Measurements from ENCODE around the gene NTM.

The NTM gene

GRCh38 chr11:131498631-131499160 lies 128.3 kb downstream of the NTM start:
- intact Hi-C loops (cut with micrococcal nuclease) = no loop called here
- no peaks in the 10 kb centered on the region for H3K36me3 Mint-ChIP-seq (ENCODE audit: low read depth)
- no peaks in the 10 kb centered on the region for H3K27me3 Mint-ChIP-seq
- H3K4me3 Mint-ChIP-seq = no peak overlapping the region
- H3K27ac Mint-ChIP-seq = no peak overlapping the region
- no peaks in the 10 kb centered on the region for H3K9me3 Mint-ChIP-seq
- H3K4me1 Mint-ChIP-seq (ENCODE audit: low read depth) = no peaks in the 10 kb centered on the region

GRCh38 chr11:131499199-131499598 lies 128.8 kb downstream of the NTM start:
- intact Hi-C loops (cut with micrococcal nuclease) = no loop called here
- no peaks in the 10 kb centered on the region for H3K27me3 Mint-ChIP-seq

GRCh38 chr11:131503017-131503416 lies 132.6 kb downstream of the NTM start:
- intact Hi-C loops (cut with micrococcal nuclease) = no loop called here
- Mint-ChIP-seq H3K9me3 (no peaks in the 10 kb centered on the region), H3K36me3 (ENCODE audit: low read depth) (no peaks in the 10 kb centered on the region), H3K4me1 (ENCODE audit: low read depth) (no peaks in the 10 kb centered on the region), H3K4me3 (no peak overlapping the region), H3K27me3 (no peaks in the 10 kb centered on the region), H3K27ac (no peak overlapping the region)

More at GRCh38 chr11:131499199-131499598, 128.8 kb downstream of the NTM start:
- H3K4me3 Mint-ChIP-seq = no peak overlapping the region
- no peaks in the 10 kb centered on the region for H3K4me1 Mint-ChIP-seq (ENCODE audit: low read depth)
- no peaks in the 10 kb centered on the region for H3K9me3 Mint-ChIP-seq
- H3K36me3 Mint-ChIP-seq (ENCODE audit: low read depth) = no peaks in the 10 kb centered on the region
- no peak overlapping the region for H3K27ac Mint-ChIP-seq

GRCh38 chr11:131504199-131504949 lies 134.0 kb downstream of the NTM start:
- intact Hi-C loops (cut with micrococcal nuclease) = no loop called here
- Mint-ChIP-seq H3K4me1 (ENCODE audit: low read depth) (no peaks in the 10 kb centered on the region), H3K4me3 (no peak overlapping the region), H3K9me3 (no peaks in the 10 kb centered on the region), H3K27ac (no peak overlapping the region), H3K36me3 (ENCODE audit: low read depth) (no peaks in the 10 kb centered on the region), H3K27me3 (no peaks in the 10 kb centered on the region)

GRCh38 chr11:131506348-131506747 lies 135.9 kb downstream of the NTM start:
- intact Hi-C loops (cut with micrococcal nuclease) = no loop called here
- H3K9me3 Mint-ChIP-seq = no peaks in the 10 kb centered on the region
- H3K27me3 Mint-ChIP-seq = no peaks in the 10 kb centered on the region
- no peak overlapping the region for H3K4me3 Mint-ChIP-seq
- H3K36me3 Mint-ChIP-seq (ENCODE audit: low read depth) = no peaks in the 10 kb centered on the region
- H3K27ac Mint-ChIP-seq = no peak overlapping the region
- H3K4me1 Mint-ChIP-seq (ENCODE audit: low read depth) = no peaks in the 10 kb centered on the region

GRCh38 chr11:131510662-131511061 lies 140.2 kb downstream of the NTM start:
- Mint-ChIP-seq H3K4me3 (no peak overlapping the region), H3K4me1 (ENCODE audit: low read depth) (no peaks in the 10 kb centered on the region), H3K27ac (no peak overlapping the region), H3K9me3 (no peaks in the 10 kb centered on the region), H3K27me3 (no peaks in the 10 kb centered on the region), H3K36me3 (ENCODE audit: low read depth) (no peaks in the 10 kb centered on the region)
- intact Hi-C loops (cut with micrococcal nuclease) = no loop called here

GRCh38 chr11:131511794-131512193 lies 141.4 kb downstream of the NTM start:
- H3K9me3 Mint-ChIP-seq = no peaks in the 10 kb centered on the region
- H3K4me1 Mint-ChIP-seq (ENCODE audit: low read depth) = no peaks in the 10 kb centered on the region
- no peak overlapping the region for H3K4me3 Mint-ChIP-seq
- no peak overlapping the region for H3K27ac Mint-ChIP-seq
- no peaks in the 10 kb centered on the region for H3K27me3 Mint-ChIP-seq
- intact Hi-C loops (cut with micrococcal nuclease) = no loop called here
- H3K36me3 Mint-ChIP-seq (ENCODE audit: low read depth) = no peaks in the 10 kb centered on the region

- Mint-ChIP-seq H3K36me3 (ENCODE audit: low read depth) (no peaks in the 10 kb centered on the region), H3K9me3 (no peaks in the 10 kb centered on the region), H3K4me1 (ENCODE audit: low read depth) (no peaks in the 10 kb centered on the region), H3K4me3 (no peak overlapping the region), H3K27ac (no peak overlapping the region), H3K27me3 (no peaks in the 10 kb centered on the region)
- intact Hi-C loops (cut with micrococcal nuclease) = no loop called here
These were observed 141.8 kb downstream of the NTM start for GRCh38 chr11:131512228-131512627.

GRCh38 chr11:131514062-131514461 lies 143.6 kb downstream of the NTM start:
- no peaks in the 10 kb centered on the region for H3K9me3 Mint-ChIP-seq
- H3K4me1 Mint-ChIP-seq (ENCODE audit: low read depth) = no peaks in the 10 kb centered on the region
- no peak overlapping the region for H3K27ac Mint-ChIP-seq
- no peaks in the 10 kb centered on the region for H3K27me3 Mint-ChIP-seq
- intact Hi-C loops (cut with micrococcal nuclease) = no loop called here
- no peaks in the 10 kb centered on the region for H3K36me3 Mint-ChIP-seq (ENCODE audit: low read depth)
- no peak overlapping the region for H3K4me3 Mint-ChIP-seq

- Mint-ChIP-seq H3K9me3 (no peaks in the 10 kb centered on the region), H3K27me3 (no peaks in the 10 kb centered on the region), H3K36me3 (ENCODE audit: low read depth) (no peaks in the 10 kb centered on the region), H3K4me3 (no peak overlapping the region), H3K27ac (no peak overlapping the region), H3K4me1 (ENCODE audit: low read depth) (no peaks in the 10 kb centered on the region)
- intact Hi-C loops (cut with micrococcal nuclease) = no loop called here
These were observed 148.0 kb downstream of the NTM start for GRCh38 chr11:131518305-131518838.

- H3K9me3 Mint-ChIP-seq = no peaks in the 10 kb centered on the region
- intact Hi-C loops (cut with micrococcal nuclease) = no loop called here
- no peak overlapping the region for H3K4me3 Mint-ChIP-seq
- H3K27ac Mint-ChIP-seq = no peak overlapping the region
- H3K4me1 Mint-ChIP-seq (ENCODE audit: low read depth) = no peaks in the 10 kb centered on the region
- no peaks in the 10 kb centered on the region for H3K36me3 Mint-ChIP-seq (ENCODE audit: low read depth)
- no peaks in the 10 kb centered on the region for H3K27me3 Mint-ChIP-seq
These were observed 152.4 kb downstream of the NTM start for GRCh38 chr11:131522851-131523250.

GRCh38 chr11:131530407-131530806 lies 160.0 kb downstream of the NTM start:
- no peaks in the 10 kb centered on the region for H3K36me3 Mint-ChIP-seq (ENCODE audit: low read depth)
- H3K9me3 Mint-ChIP-seq = no peaks in the 10 kb centered on the region
- no peak overlapping the region for H3K27ac Mint-ChIP-seq
- intact Hi-C loops (cut with micrococcal nuclease) = no loop called here
- H3K4me1 Mint-ChIP-seq (ENCODE audit: low read depth) = no peaks in the 10 kb centered on the region
- no peak overlapping the region for H3K4me3 Mint-ChIP-seq
- peaks cover 1% of the 10 kb centered on the region for H3K27me3 Mint-ChIP-seq

- Mint-ChIP-seq H3K27me3 (peaks cover 1% of the 10 kb centered on the region), H3K4me3 (no peak overlapping the region), H3K27ac (no peak overlapping the region), H3K4me1 (ENCODE audit: low read depth) (no peaks in the 10 kb centered on the region), H3K9me3 (no peaks in the 10 kb centered on the region), H3K36me3 (ENCODE audit: low read depth) (no peaks in the 10 kb centered on the region)
- intact Hi-C loops (cut with micrococcal nuclease) = no loop called here
These were observed 162.7 kb downstream of the NTM start for GRCh38 chr11:131533149-131533548.

- H3K36me3 Mint-ChIP-seq (ENCODE audit: low read depth) = no peaks in the 10 kb centered on the region
- peaks cover 1% of the 10 kb centered on the region for H3K27me3 Mint-ChIP-seq
- H3K4me1 Mint-ChIP-seq (ENCODE audit: low read depth) = no peaks in the 10 kb centered on the region
- intact Hi-C loops (cut with micrococcal nuclease) = no loop called here
- no peak overlapping the region for H3K4me3 Mint-ChIP-seq
- H3K27ac Mint-ChIP-seq = no peak overlapping the region
- H3K9me3 Mint-ChIP-seq = no peaks in the 10 kb centered on the region
These were observed 163.6 kb downstream of the NTM start for GRCh38 chr11:131533998-131534397.

- no peak overlapping the region for H3K27ac Mint-ChIP-seq
- H3K36me3 Mint-ChIP-seq (ENCODE audit: low read depth) = no peaks in the 10 kb centered on the region
- H3K27me3 Mint-ChIP-seq = peaks cover 1% of the 10 kb centered on the region
- no peaks in the 10 kb centered on the region for H3K9me3 Mint-ChIP-seq
- no peaks in the 10 kb centered on the region for H3K4me1 Mint-ChIP-seq (ENCODE audit: low read depth)
- intact Hi-C loops (cut with micrococcal nuclease) = no loop called here
- no peak overlapping the region for H3K4me3 Mint-ChIP-seq
These were observed 164.2 kb downstream of the NTM start for GRCh38 chr11:131534611-131535010.
